ENCODE measurements around the gene RASSF5.
"Not testable (repeated sequence)": the region's sequence is repeated elsewhere in the genome, so short reads cannot be mapped to it uniquely, and the experiment has no call there.

Gene RASSF5

GRCh38 chr1:206591226-206591625 is 83.9 kb downstream of the RASSF5 start:
- no peak for DNase-seq

DNA sequence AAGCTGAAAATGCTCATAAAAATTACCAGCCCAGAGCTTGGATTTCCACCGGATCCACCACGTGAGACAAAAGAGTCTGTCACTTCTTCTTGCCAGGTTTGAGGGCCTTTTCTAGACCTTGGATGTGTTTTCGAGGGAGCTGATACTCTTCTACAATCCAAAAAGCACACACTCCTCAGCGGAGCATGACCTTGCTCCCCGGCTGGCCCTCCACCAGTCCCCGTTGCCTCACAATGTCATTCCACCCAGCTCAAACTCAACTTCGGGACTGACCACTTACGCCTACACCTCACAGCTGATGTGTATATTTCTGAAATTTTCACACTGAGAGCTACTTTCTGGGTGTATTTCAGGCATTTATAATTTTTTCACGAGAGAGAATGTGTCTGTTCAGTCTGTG is 84.4 kb downstream of the RASSF5 start:
- DNase-seq = no peak

DNA sequence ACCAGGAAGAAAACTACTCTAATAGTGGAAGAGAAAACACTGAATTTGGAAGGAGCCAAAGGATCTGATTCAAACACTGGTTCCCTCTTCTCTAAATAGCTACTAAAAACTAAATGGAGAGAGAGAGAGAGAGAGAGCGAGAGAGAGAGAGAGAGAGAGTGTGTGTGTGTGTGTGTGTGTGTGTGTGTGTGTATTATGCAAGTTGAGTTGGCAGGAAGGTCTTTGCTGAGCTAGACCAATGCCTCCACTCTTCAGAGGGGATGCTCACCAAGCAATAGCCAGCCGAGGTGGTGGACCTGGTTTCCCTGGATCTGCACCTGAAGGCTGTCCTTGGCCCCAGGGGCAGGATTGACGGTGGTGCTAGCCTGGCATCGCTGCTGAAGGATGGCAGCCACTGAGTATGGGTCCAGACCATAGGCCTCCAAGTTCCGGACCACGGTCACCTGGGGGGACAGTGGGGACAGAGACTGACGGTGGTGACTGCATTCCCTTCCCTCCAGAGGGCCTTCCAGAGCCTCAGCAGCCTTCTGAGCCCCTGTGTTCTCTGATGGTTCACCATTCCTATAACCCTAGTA is 86.1 kb downstream of the RASSF5 start:
- no peak for DNase-seq

- DNase-seq = no peak
Measured at GRCh38 chr1:206595581-206596318, 88.4 kb downstream of the RASSF5 start.

DNA sequence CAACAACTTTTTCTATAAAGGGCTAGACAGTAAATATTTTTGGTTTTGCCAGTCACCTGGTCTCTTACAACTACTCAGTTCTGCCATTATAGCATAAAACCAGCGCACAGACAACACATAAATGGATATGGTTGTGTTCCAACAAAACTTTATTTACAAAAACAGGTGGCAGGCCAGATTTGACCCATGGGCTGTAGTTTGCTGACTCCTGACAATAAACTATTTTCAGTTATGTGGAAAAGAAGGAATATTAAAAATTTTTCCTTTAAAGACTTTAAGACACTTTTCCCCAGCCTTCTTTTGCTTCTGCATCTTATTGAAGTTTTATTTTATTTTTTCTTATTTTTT is 89.0 kb downstream of the RASSF5 start:
- DNase-seq = no peak

GRCh38 chr1:206600527-206600926 is 93.2 kb downstream of the RASSF5 start:
- DNase-seq = no peak

- DNase-seq = no peak
Measured at GRCh38 chr1:206604861-206605260, 97.5 kb downstream of the RASSF5 start.

GRCh38 chr1:206606867-206607266 is 99.5 kb downstream of the RASSF5 start:
- DNase-seq = peak; percentile 13

GRCh38 chr1:206608108-206608698 is 100.9 kb downstream of the RASSF5 start:
- peak; percentile 47 for DNase-seq

GRCh38 chr1:206609229-206609991 is 102.1 kb downstream of the RASSF5 start:
- no peak for DNase-seq

DNA sequence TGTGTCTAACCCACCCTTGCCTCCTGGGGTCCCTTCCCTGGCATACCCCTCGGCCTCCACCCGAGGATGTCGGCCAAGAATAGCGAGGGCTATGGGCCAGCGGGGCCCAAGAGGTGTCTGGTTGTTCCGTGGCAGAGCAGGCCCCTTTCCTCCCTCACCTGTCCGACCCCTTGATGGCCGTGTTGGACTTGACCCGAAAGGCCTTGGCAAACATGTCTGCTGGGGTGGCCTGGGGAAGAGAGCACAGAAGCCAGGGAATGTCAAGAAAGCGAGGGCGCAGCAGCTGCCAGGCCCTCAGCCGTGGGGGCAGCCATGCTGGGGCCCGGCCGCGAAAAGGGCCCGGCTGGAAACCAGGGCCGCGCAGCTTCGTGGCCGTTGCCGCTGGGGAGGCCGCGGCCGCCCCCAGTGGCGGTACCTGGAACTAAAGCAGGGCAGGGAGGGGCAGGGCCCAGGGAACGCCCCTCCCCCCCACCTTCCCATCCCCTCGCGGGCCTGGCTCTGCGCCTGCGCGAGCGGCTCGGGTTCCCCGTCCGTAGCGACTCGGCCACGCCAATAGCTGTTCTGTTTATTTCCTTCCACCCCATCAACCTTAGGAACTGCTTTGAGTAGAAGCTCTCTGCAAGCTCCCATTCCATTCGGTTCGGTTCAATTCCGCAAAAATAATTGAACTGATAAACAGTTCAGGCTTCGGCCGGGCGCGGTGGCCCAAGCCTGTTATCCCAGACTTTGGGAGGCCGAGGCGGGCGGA is 105.0 kb downstream of the RASSF5 start, which contains the start of gene EIF2D:
TSS of gene EIF2D (minus strand) at position 337 of the 748 bp plus-strand sequence. CDS start at position 214, 123 bp downstream.
- DNase-seq = peak; percentile 99

DNA sequence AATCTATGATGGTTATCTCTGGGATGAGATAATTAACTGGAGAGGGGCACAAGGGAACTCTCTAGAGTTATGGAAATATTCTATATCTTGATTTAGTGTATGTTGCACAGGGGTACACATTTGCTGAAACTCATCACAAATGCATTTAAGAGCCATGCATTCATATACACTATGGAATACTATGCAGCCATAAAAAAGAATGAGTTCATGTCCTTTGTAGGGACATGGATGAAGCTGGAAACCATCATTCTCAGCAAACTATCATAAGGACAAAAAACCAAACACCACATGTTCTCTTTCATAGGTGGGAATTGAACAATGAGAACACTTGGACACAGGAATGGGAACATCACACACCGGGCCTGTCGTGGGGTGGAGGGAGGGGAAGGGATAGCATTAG is 119.1 kb downstream of the RASSF5 start:
- DNase-seq = not testable (repeated sequence)

- no peak for DNase-seq
Measured at GRCh38 chr1:206628916-206629315, 121.6 kb downstream of the RASSF5 start.

DNA sequence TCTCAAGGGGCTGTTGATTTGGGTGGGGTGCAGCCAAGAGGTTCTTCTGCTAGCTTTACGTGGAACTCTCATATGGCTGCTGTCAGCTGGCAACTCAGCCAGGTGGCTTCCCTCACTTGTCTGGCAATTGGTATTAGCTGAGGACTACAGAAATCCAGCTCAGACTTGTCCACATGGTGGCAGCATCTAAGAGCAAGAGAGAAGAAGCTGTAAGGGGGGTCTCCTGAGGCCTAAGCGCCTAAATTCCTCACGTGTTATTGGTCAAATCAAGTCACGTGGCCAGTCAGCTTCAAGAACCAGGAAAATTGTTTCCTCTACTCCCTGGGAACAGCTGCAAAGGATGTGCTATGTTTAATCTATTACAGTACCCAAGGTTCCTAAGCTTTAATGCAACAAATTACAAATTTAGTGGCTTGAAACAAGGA is 123.8 kb downstream of the RASSF5 start:
- DNase-seq = peak; percentile 95

DNA sequence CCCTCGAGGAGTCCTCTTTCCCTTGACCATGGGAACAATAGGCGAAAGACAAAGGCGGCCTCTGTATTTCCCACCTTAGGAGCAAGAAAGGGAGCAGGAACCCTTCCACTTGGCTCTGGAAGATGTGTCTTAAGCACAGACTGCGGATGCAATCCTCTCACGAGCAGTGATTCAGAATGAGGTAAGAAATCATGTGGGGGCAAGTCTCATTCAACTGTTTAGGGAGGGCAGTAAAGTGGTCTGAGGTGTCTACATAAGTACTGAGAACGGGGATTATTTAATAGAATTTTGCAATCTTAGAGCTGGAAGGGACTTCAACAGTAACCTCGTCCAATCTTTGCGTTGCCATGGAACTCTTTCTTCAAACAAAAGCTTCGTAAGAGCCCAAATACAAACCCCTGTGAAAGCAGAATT is 126.4 kb downstream of the RASSF5 start:
- no peak for DNase-seq

GRCh38 chr1:206634365-206635079 is 127.2 kb downstream of the RASSF5 start:
- peak; percentile 90 for DNase-seq

- peak; percentile 97 for DNase-seq
Measured at GRCh38 chr1:206635080-206635977, 128.0 kb downstream of the RASSF5 start, which contains the start of gene DYRK3. TSS of gene DYRK3 (plus strand) at chr1:206635536. CDS start at chr1:206635704, 168 bp downstream.

- DNase-seq = no peak
Measured at GRCh38 chr1:206635978-206636345, 128.6 kb downstream of the RASSF5 start.

- no peak for DNase-seq
Measured at GRCh38 chr1:206636671-206637070, 129.3 kb downstream of the RASSF5 start.

DNA sequence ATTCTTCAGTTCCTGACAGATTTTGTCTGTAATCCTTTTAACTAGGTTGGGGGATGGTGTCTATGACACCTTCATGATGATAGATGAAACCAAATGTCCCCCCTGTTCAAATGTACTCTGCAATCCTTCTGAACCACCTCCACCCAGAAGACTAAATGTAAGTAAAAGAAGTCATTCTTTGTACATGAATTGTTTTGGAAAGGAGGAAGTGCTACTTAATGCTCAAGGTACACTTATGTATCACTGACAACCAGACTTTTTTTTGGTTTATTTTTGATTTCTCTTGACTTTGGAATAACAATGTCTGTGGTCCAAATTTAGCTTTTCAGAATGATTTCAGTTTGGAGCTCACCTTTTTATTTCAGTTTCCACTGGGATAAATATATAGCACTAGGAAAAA is 130.3 kb downstream of the RASSF5 start:
- no peak for DNase-seq
